PC-9 (cell line): Measurements from ENCODE around the gene VEGFB.

ENCODE experiments used
- EZH2 ChIP-seq: fragments of 200-600 bp; sonication (generic); IDR thresholded peaks from 2 replicates; pipeline ENCODE4 v1.8.0; 2017; ENCODE audit warnings: antibody characterized with exemption, low read depth
- TF ChIP-seq, protein P1 (sequence below): fragments of 200-600 bp; sonication (generic); conservative IDR thresholded peaks from 2 replicates; pipeline ENCODE4 v1.6.1; 2017; ENCODE audit warnings: mixed run types, antibody characterized with exemption, mild to moderate bottlenecking, moderate library complexity

DNA sequence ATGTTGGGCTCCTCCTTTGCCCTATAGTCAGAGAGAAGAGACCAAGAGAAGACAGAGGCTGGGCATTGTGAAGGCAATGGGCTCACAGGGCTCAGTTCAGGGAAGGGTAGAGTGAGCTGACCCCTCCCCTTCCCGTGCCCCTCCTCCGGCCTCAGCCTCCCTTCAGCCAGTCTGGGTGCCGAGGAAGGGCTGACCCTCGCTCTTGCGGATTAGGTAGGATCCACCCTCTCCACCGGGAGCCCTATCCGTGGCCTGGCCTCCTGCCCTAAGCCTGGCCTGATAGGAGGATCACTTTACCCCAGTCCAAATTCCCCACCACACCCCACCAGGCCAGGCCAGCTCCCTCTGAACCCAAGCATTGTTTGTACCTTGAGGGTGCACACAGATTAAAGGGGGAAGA, 14.2 kb downstream of the VEGFB start:
- TF ChIP-seq, protein P1, sequence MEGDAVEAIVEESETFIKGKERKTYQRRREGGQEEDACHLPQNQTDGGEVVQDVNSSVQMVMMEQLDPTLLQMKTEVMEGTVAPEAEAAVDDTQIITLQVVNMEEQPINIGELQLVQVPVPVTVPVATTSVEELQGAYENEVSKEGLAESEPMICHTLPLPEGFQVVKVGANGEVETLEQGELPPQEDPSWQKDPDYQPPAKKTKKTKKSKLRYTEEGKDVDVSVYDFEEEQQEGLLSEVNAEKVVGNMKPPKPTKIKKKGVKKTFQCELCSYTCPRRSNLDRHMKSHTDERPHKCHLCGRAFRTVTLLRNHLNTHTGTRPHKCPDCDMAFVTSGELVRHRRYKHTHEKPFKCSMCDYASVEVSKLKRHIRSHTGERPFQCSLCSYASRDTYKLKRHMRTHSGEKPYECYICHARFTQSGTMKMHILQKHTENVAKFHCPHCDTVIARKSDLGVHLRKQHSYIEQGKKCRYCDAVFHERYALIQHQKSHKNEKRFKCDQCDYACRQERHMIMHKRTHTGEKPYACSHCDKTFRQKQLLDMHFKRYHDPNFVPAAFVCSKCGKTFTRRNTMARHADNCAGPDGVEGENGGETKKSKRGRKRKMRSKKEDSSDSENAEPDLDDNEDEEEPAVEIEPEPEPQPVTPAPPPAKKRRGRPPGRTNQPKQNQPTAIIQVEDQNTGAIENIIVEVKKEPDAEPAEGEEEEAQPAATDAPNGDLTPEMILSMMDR, result no peak
- TF ChIP-seq EZH2, result no peak
